HepG2 (cell line): Measurements from ENCODE around the gene NMRAL1. TPM values are rescaled to one million over a fixed set of nuclear protein-coding genes. Genes with fewer than 3 reads are reported as not detected.

Experiments
- ATAC-seq: fragments of 200-7000 bp; cut with Tn5 transposase; 3 replicates; pipeline ENCODE4 v1.9.1; 2020; ENCODE audit warnings: mild to moderate bottlenecking, moderate library complexity
- BruUV-seq: library from RNA; stranded (reverse); fragments of 400-500 nt; replicated peaks from 2 replicates; lab custom pipeline; 2021; lab: Mats Ljungman, UMichigan
- CTCF ChIA-PET: fragments of 300-600 bp; formaldehyde crosslinking; extraction: SDS; loops from one replicate; lab custom pipeline; 2021; ENCODE audit warnings: low total read pairs, inconsistent platforms, low intra/inter-chr PET ratio; lab: Yijun Ruan, JAX
- POLR2A ChIA-PET: fragments of 350-600 bp; sonication (Branson Sonifier 250); formaldehyde crosslinking; loops from one replicate; lab custom pipeline; 2020; ENCODE audit warnings: antibody characterized with exemption, inconsistent platforms; lab: Yijun Ruan, JAX
- DNase-seq: peaks from one replicate; pipeline ENCODE4 v3.0.0-alpha.2; 2015; ENCODE audit warnings: low spot score
- FAIRE-seq: peaks from 3 replicates; lab custom pipeline; 2011; peaks lifted over from hg19 to GRCh38; lab: Jason Lieb, UNC
- H2AFZ ChIP-seq: one replicate; pipeline ENCODE4 v1.6.1; 2011; ENCODE audit warnings: low read length, inconsistent platforms
- H3K27ac ChIP-seq: fragments of 300-600 bp; 3 replicates; pipeline ENCODE4 v1.8.0; 2011; ENCODE audit warnings: mixed run types, mild to moderate bottlenecking, mixed read lengths, low read length, inconsistent platforms; ENCODE audit not compliant: insufficient read depth; ENCODE audit errors: extremely low read length
- H3K27me3 ChIP-seq, 2 experiments: fragments of 200-600 bp in 1 of 2; 2 replicates in 1 of 2; 3 replicates in 1 of 2; pipeline versions ENCODE4 v1.6.0 to v1.8.0; 2011; ENCODE audit warnings: low read length in 2 of 2, mild to moderate bottlenecking in 2 of 2, moderate library complexity in 2 of 2, inconsistent platforms in 1 of 2; ENCODE audit not compliant: insufficient read depth in 2 of 2, control insufficient read depth in 1 of 2
- H3K36me3 ChIP-seq, 2 experiments: fragments of 200-600 bp in 1 of 2; replicated peaks in 1 of 2; 2 replicates in 1 of 2; 3 replicates in 1 of 2; pipeline versions ENCODE4 v1.5.1 to v1.8.0; 2011; ENCODE audit warnings: low read length in 2 of 2, inconsistent platforms in 1 of 2; ENCODE audit not compliant: insufficient read depth in 2 of 2, control insufficient read depth in 1 of 2
- H3K4me1 ChIP-seq: 2 replicates; pipeline ENCODE4 v1.5.1; 2012; ENCODE audit warnings: low read length, inconsistent platforms; ENCODE audit not compliant: insufficient read depth
- H3K4me2 ChIP-seq: 2 replicates; pipeline ENCODE4 v1.6.0; 2011; ENCODE audit warnings: low read depth, low read length, inconsistent platforms
- H3K4me3 ChIP-seq, 3 experiments: fragments of 200-600 bp in 1 of 3; sonication (generic), shearing (Covaris generic) in 1 of 3; replicated peaks in 1 of 3; 2 replicates each; pipeline ENCODE4 v1.5.1; 2011 to 2016; ENCODE audit warnings: low read length in 3 of 3, inconsistent platforms in 2 of 3, low read depth in 2 of 3, mild to moderate bottlenecking in 2 of 3, control low read depth in 1 of 3, mixed read lengths in 1 of 3; ENCODE audit not compliant: insufficient read depth in 1 of 3
- H3K79me2 ChIP-seq: one replicate; pipeline ENCODE4 v1.6.1; 2011; ENCODE audit warnings: low read length, inconsistent platforms; ENCODE audit not compliant: insufficient read depth
- H3K9ac ChIP-seq: 2 replicates; pipeline ENCODE4 v1.6.0; 2011; ENCODE audit warnings: mild to moderate bottlenecking, low read depth, low read length, inconsistent platforms; ENCODE audit not compliant: insufficient read depth
- H3K9me3 ChIP-seq: 2 replicates; pipeline ENCODE4 v1.5.1; 2012; ENCODE audit warnings: mild to moderate bottlenecking, low read length
- H4K20me1 ChIP-seq: 2 replicates; pipeline ENCODE4 v1.6.0; 2011; ENCODE audit warnings: inconsistent platforms, mild to moderate bottlenecking, low read length, moderate library complexity; ENCODE audit not compliant: insufficient read depth
- ATF5 ChIP-seq: sonication (generic); formaldehyde crosslinking; IDR thresholded peaks from 2 replicates; pipeline ENCODE4 v1.4.0; 2020; ENCODE audit warnings: mild to moderate bottlenecking, low read depth, missing genetic modification reagents
- CBX5 ChIP-seq: sonication (generic); formaldehyde crosslinking; IDR thresholded peaks from 2 replicates; pipeline ENCODE4 v1.4.0; 2020; ENCODE audit warnings: missing genetic modification reagents, borderline replicate concordance
- DMAP1 ChIP-seq: IDR thresholded peaks from 2 replicates; pipeline ENCODE4 v1.6.1; 2016
- GPN1 ChIP-seq: sonication (generic); formaldehyde crosslinking; IDR thresholded peaks from 2 replicates; pipeline ENCODE4 v1.5.1; 2020; ENCODE audit warnings: missing genetic modification reagents, borderline replicate concordance
- KDM4B ChIP-seq: sonication (generic); formaldehyde crosslinking; IDR thresholded peaks from 2 replicates; pipeline ENCODE4 v1.4.0; 2020; ENCODE audit warnings: missing genetic modification reagents
- MEIS2 ChIP-seq: sonication (generic); formaldehyde crosslinking; IDR thresholded peaks from 2 replicates; pipeline ENCODE4 v1.9.0; 2021; ENCODE audit warnings: mild to moderate bottlenecking, missing genetic modification reagents
- MXD4 ChIP-seq: IDR thresholded peaks from 2 replicates; pipeline ENCODE4 v1.6.1; 2016; ENCODE audit warnings: mild to moderate bottlenecking, missing biosample characterization, missing genetic modification reagents
- PITX1 ChIP-seq: sonication (generic); formaldehyde crosslinking; IDR thresholded peaks from 2 replicates; pipeline ENCODE4 v1.5.1; 2020; ENCODE audit warnings: mild to moderate bottlenecking, missing genetic modification reagents
- RFX1 ChIP-seq: fragments of 450-650 bp; IDR thresholded peaks from 2 replicates; pipeline ENCODE4 v1.6.1; 2017
- RNF219 ChIP-seq: sonication (generic); formaldehyde crosslinking; IDR thresholded peaks from 2 replicates; pipeline ENCODE4 v1.5.0; 2020; ENCODE audit warnings: mild to moderate bottlenecking, missing genetic modification reagents
- SOX5 ChIP-seq: IDR thresholded peaks from 2 replicates; pipeline ENCODE4 v1.6.1; 2016; ENCODE audit warnings: borderline replicate concordance
- TAF1 ChIP-seq: sonication (generic); formaldehyde crosslinking; IDR thresholded peaks from 2 replicates; pipeline ENCODE4 v1.4.0; 2020; ENCODE audit warnings: missing genetic modification reagents
- TARDBP ChIP-seq: sonication (generic); formaldehyde crosslinking; IDR thresholded peaks from 2 replicates; pipeline ENCODE4 v1.8.0; 2022; ENCODE audit warnings: mild to moderate bottlenecking, missing genetic modification reagents
- TEAD3 ChIP-seq: optimal IDR thresholded peaks from 2 replicates; pipeline ENCODE3; 2016; ENCODE audit warnings: borderline replicate concordance
- TFAP4 ChIP-seq: sonication (generic); IDR thresholded peaks from 2 replicates; pipeline ENCODE4 v1.6.1; 2016; ENCODE audit warnings: low read depth, borderline replicate concordance
- TSC22D2 ChIP-seq: sonication (generic); formaldehyde crosslinking; IDR thresholded peaks from 2 replicates; pipeline ENCODE4 v1.5.1; 2020; ENCODE audit warnings: missing genetic modification reagents, mild to moderate bottlenecking, borderline replicate concordance
- ZFP37 ChIP-seq: sonication (generic); formaldehyde crosslinking; IDR thresholded peaks from 2 replicates; pipeline ENCODE4 v1.4.0; 2020; ENCODE audit warnings: missing genetic modification reagents, borderline replicate concordance
- ZFP41 ChIP-seq: sonication (generic); formaldehyde crosslinking; IDR thresholded peaks from 2 replicates; pipeline ENCODE4 v1.4.0; 2020; ENCODE audit warnings: mild to moderate bottlenecking, missing genetic modification reagents, borderline replicate concordance
- ZNF17 ChIP-seq: sonication (generic); formaldehyde crosslinking; IDR thresholded peaks from 2 replicates; pipeline ENCODE4 v1.5.0; 2020; ENCODE audit warnings: mild to moderate bottlenecking, missing genetic modification reagents
- ZNF354B ChIP-seq: sonication (generic); formaldehyde crosslinking; IDR thresholded peaks from 2 replicates; pipeline ENCODE4 v1.8.0; 2022; ENCODE audit warnings: mild to moderate bottlenecking, missing genetic modification reagents
- ZNF670 ChIP-seq: sonication (generic); formaldehyde crosslinking; IDR thresholded peaks from 2 replicates; pipeline ENCODE4 v1.8.0; 2022; ENCODE audit warnings: mild to moderate bottlenecking, missing genetic modification reagents, borderline replicate concordance
- ZNF709 ChIP-seq: sonication (generic); formaldehyde crosslinking; IDR thresholded peaks from 2 replicates; pipeline ENCODE4 v1.5.0; 2020; ENCODE audit warnings: mild to moderate bottlenecking, missing genetic modification reagents
- whole genome bisulfite sequencing: methylation state at CpG from one replicate; pipeline ENCODE4 v1.1.6; 2017; ENCODE audit warnings: low lambda C conversion rate; 5-methylcytosine and 5-hydroxymethylcytosine counted together
- in situ Hi-C: cut with HindIII; loops from 2 replicates; pipeline ENCODE4 v1.10.0; 2017; ENCODE audit warnings: low pct_unique_long_range_greater_than_20kb; ENCODE audit not compliant: extremely low pct_ligation_motif_present
- intact Hi-C: fragments of 100-400 bp; cut with micrococcal nuclease; formaldehyde crosslinking; loops from one replicate; pipeline ENCODE4 v1.10.0; 2022; ENCODE audit not compliant: unreplicated experiment
- polyA plus RNA-seq, 8 experiments: library from polyadenylated mRNA; depleted of rRNA in 3 of 8; stranded (reverse) in 7 of 8; unstranded in 1 of 8; fragments of >200 nt; fragmentation: Illumina TruSeq in 4 of 8; extraction: Trizol in 4 of 8; gene quantifications; 2 replicates each; pipeline versions ENCODE4 v1.2.1 to v1.2.3, GENCODE V29; 2011 to 2016; ENCODE audit warnings: low read depth in 4 of 8, missing spikeins in 1 of 8, mixed read lengths in 1 of 8; ENCODE audit not compliant: insufficient read depth in 1 of 8
- total RNA-seq, 5 experiments: library from RNA; depleted of rRNA; stranded (reverse); fragments of >200 nt; fragmentation: Illumina TruSeq; extraction: Trizol; gene quantifications; 2 replicates each; pipeline ENCODE4 v1.2.3, GENCODE V29; 2016; ENCODE audit warnings: low read depth in 1 of 5

Gene NMRAL1
- total and polyA plus RNA-seq, 2 of the 13 experiments (the other 11 are each of a cell fraction or from before 2014, with no cell fraction given): 30.8 to 33.1 TPM

- Histone ChIP-seq H3K4me3 (peak overlapping the region; percentile 27 to 67 (median 43)), H3K4me2 (peak overlapping the region; percentile 83), H3K9ac (peak overlapping the region; percentile 77), H2AFZ (no peak overlapping the region), H3K79me2 (no peaks in the 10 kb centered on the region), H4K20me1 (no peaks in the 10 kb centered on the region), H3K27me3 (no peaks in the 10 kb centered on the region), H3K4me1 (peaks cover 64% of the 10 kb centered on the region), H3K27ac (peak overlapping the region; percentile 98), H3K36me3 (peaks cover 7 to 10% of the 10 kb centered on the region in 2 experiments; a peak in 4 of 5 replicates), H3K9me3 (no peaks in the 10 kb centered on the region)
- intact Hi-C loops (loop anchor here (1.0 kb wide), 1 partner anchor 13 kb away; the partner anchor contains the start of gene NMRAL1), in situ Hi-C loops (no loop called here)
- 7% methylated on average over 11 of the region's 27 CpGs for WGBS
- ATAC-seq (peak; percentile 77), DNase-seq (peak; percentile 97), FAIRE-seq (peak; percentile 73)
- BruUV-seq: TSS peak; percentile 81
- POLR2A ChIA-PET: interaction anchor here (0.6 to 8.2 kb wide), 13 partner anchors 10 to 90 kb away, joined by 3 to 175 read pairs (median 3); partner anchors contain the start of genes CDIP1, CORO7, HMOX2 and NMRAL1
- CTCF ChIA-PET: interaction anchor here (0.5 kb wide), 1 partner anchor 34 kb away, joined by 3 read pairs; no protein-coding TSS in a partner anchor
- peak; percentile 63; the same call in 1 of the 2 replicates for TF ChIP-seq PITX1 (CRISPR knock-in tag)
- peak; percentile 74; the same call in 1 of the 2 replicates for TF ChIP-seq TFAP4
- peak; percentile 75; the same call in 1 of the 2 replicates for TF ChIP-seq MEIS2
- TF ChIP-seq MXD4 (CRISPR knock-in tag): no peak
- peak; percentile 75; the same call in 1 of the 2 replicates for TF ChIP-seq CBX5 (CRISPR knock-in tag)
- no peak for TF ChIP-seq GPN1 (CRISPR knock-in tag)
- TF ChIP-seq RNF219 (CRISPR knock-in tag): no peak
- peak; percentile 58; the same call in 1 of the 2 replicates for TF ChIP-seq KDM4B (CRISPR knock-in tag)
- TF ChIP-seq ZNF709 (CRISPR knock-in tag): peak; percentile 67; the same call in 1 of the 2 replicates
- TF ChIP-seq DMAP1 (CRISPR knock-in tag): peak; percentile 44; the same call in 1 of the 2 replicates
- no peak for TF ChIP-seq TSC22D2
- TF ChIP-seq ZFP37: peak; percentile 25; the same call in 1 of the 2 replicates
- TF ChIP-seq ZNF354B (CRISPR knock-in tag): no peak
- no peak for TF ChIP-seq RFX1
- TF ChIP-seq ATF5 (CRISPR knock-in tag): no peak
- TF ChIP-seq ZFP41 (CRISPR knock-in tag): no peak
- TF ChIP-seq ZNF670: no peak
- no peak for TF ChIP-seq TEAD3 (CRISPR knock-in tag)
- peak; percentile 95 for TF ChIP-seq SOX5 (CRISPR knock-in tag)
- TF ChIP-seq ZNF17 (CRISPR knock-in tag): no peak
- peak; percentile 52; the same call in 1 of the 2 replicates for TF ChIP-seq TAF1 (CRISPR knock-in tag)
- peak; percentile 73 for TF ChIP-seq TARDBP (CRISPR knock-in tag)
Measured at GRCh38 chr16:4461250-4462085, 13.0 kb downstream of the NMRAL1 start.
